ENCODE data around the gene HSPD1. TPM values are rescaled to one million over a fixed set of nuclear protein-coding genes. Genes with fewer than 3 reads are reported as not detected.

The HSPD1 gene
- total RNA-seq, 4 donors from 2014 or later, result 101 to 226 (median 177) TPM

DNA sequence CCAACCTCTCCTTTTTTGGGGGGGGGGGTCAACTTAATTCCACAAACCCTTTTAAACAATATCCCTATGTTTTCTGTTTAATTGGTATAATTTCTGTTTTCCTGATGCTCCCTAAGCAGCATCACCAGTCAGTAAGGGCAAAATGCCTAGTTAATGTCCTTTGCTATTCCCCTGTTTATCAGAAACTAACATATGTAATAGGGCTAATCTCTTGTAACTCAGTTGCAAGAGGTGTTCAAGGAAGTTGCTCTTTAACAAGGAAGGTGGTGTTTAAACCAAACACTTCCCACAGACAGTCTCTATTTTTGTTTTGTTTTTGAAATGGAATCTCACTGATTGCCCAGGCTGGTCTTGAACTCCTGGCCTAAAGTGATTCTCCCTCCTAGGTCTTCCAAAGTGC is 52.8 kb downstream of the HSPD1 start:
- Histone ChIP-seq H3K36me3 (no peaks in the 10 kb centered on the region), H3K4me1 (peaks cover 0 to 7% (median 0%) of the 10 kb centered on the region in 3 donors), H3K4me3 (no peak overlapping the region), H3K9me3 (no peaks in the 10 kb centered on the region), H3K27ac (no peak overlapping the region), H3K27me3 (no peaks in the 10 kb centered on the region)
- TF ChIP-seq POLR2A (IDR thresholded peaks at IDR 0.05), result no peak
- DNase-seq, result no peak
- intact Hi-C loops (cut with DNase I), result no loop called here

DNA sequence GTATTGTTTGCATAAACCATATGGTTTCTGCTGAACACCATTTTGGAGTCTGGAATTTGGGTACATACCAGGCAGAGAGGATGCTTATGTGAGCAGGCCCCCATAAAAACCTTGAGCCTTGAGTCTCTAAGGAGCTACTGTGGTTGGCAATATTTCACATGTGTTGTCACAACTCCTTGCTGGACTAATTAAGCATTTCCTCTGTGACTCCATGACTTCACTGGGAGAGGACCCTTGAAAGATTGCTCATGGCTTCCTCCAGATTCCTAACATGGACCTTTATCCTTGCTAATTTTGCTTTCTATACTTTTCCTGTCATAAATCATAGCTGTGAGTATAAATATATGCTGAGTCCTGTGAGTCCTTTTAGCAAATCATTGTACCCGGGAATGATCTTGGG is 53.9 kb downstream of the HSPD1 start:
- TF ChIP-seq, protein P1, sequence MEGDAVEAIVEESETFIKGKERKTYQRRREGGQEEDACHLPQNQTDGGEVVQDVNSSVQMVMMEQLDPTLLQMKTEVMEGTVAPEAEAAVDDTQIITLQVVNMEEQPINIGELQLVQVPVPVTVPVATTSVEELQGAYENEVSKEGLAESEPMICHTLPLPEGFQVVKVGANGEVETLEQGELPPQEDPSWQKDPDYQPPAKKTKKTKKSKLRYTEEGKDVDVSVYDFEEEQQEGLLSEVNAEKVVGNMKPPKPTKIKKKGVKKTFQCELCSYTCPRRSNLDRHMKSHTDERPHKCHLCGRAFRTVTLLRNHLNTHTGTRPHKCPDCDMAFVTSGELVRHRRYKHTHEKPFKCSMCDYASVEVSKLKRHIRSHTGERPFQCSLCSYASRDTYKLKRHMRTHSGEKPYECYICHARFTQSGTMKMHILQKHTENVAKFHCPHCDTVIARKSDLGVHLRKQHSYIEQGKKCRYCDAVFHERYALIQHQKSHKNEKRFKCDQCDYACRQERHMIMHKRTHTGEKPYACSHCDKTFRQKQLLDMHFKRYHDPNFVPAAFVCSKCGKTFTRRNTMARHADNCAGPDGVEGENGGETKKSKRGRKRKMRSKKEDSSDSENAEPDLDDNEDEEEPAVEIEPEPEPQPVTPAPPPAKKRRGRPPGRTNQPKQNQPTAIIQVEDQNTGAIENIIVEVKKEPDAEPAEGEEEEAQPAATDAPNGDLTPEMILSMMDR (IDR thresholded peaks at IDR 0.05), result no peak
- TF ChIP-seq POLR2A (IDR thresholded peaks at IDR 0.05), result no peak
- no peaks in the 10 kb centered on the region for H3K36me3 ChIP-seq
- H3K4me1 ChIP-seq, result peaks cover 0 to 7% (median 0%) of the 10 kb centered on the region in 3 donors
- H3K9me3 ChIP-seq, result no peaks in the 10 kb centered on the region
- H3K27ac ChIP-seq, result no peak overlapping the region
- intact Hi-C loops (cut with DNase I), result no loop called here
- no peaks in the 10 kb centered on the region for H3K27me3 ChIP-seq
- 71 to 83% methylated on average over 1 of the region's 1 CpG for WGBS, 2 donors
- DNase-seq, result no peak
- H3K4me3 ChIP-seq, result no peak overlapping the region

DNA sequence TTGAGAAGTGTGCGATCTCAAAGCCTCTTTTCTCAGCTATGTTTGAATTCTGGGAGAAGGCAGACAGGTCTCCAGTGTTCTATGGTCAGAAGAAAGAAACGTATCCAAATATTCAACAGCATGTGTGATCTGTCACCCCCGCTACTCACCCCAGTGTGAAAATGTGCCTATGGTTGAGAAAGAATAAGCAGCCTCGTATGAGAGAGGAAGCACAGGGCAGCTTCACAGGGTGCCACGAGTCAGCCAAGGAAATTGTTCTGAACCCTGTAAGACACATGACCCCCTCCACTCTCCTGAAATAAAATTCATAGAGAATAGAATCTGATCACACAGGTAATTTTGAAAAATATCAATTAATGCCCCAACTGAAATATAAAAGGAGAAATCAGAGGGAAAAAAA is 56.8 kb downstream of the HSPD1 start:
- Histone ChIP-seq H3K9me3 (no peaks in the 10 kb centered on the region), H3K27me3 (no peaks in the 10 kb centered on the region), H3K4me1 (peaks cover 0 to 7% (median 0%) of the 10 kb centered on the region in 3 donors), H3K36me3 (no peaks in the 10 kb centered on the region), H3K27ac (peak overlapping the region in 1 of 4 donors; percentile 46), H3K4me3 (no peak overlapping the region)
- TF ChIP-seq, protein P1 (IDR thresholded peaks at IDR 0.05), result no peak
- no peak for TF ChIP-seq POLR2A (IDR thresholded peaks at IDR 0.05)
- no peak for DNase-seq
- intact Hi-C loops (cut with DNase I), result no loop called here
- 58 to 59% methylated on average over 5 of the region's 5 CpGs for WGBS, 2 donors

DNA sequence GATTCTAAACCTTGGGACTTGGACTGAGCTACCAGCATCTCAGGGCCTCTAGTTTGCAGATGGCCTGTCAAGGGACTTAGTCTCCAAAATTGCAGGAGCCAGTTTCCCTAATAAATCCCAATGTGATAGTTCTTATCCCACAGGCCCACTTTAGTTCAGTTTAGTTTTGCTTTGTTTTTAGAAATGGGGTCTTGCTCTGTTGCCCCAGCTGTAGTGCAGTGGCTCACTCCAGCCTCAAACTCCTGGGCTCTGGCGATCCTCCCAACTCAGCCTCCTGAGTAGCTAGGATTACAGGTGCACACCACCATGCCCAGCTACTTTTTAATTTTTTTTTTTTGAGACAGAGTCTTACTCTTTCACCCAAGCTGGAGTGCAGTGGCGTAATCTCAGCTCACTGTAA is 62.3 kb downstream of the HSPD1 start:
- Histone ChIP-seq H3K4me3 (no peak overlapping the region), H3K4me1 (peaks cover 16 to 28% (median 18%) of the 10 kb centered on the region in 3 donors), H3K36me3 (no peaks in the 10 kb centered on the region), H3K27me3 (no peaks in the 10 kb centered on the region), H3K27ac (no peak overlapping the region), H3K9me3 (no peaks in the 10 kb centered on the region)
- 100% methylated on average over 2 of the region's 2 CpGs for WGBS, 2 donors
- TF ChIP-seq POLR2A (IDR thresholded peaks at IDR 0.05), result no peak
- TF ChIP-seq, protein P1 (IDR thresholded peaks at IDR 0.05), result no peak
- no peak for DNase-seq
- intact Hi-C loops (cut with DNase I), result no loop called here

Small RNA genes lying within 50 kb of the gene (small RNA-seq; reads per million reads assigned to genes)
- gene AC020550.1 (0 reads per million in 4 donors), gene RNU6-1029P (0 reads per million in 4 donors)

Other genes with a start within 250 kb of the HSPD1 start
- gene ANKRD44, start 189.1 kb downstream of the HSPD1 start, total RNA-seq, result 10 to 100 TPM in 2 of 4 donors, 1 to 10 TPM in 2; 4.5 to 54.0 (median 11.4) TPM
- gene SF3B1, start 64.8 kb downstream of the HSPD1 start, total RNA-seq, result 100 to 1,000 TPM; 113 to 259 (median 149) TPM
- 10 to 100 TPM; 15.9 to 26.3 (median 22.7) TPM for gene COQ10B, start 46.3 kb downstream of the HSPD1 start, total RNA-seq
- 100 to 1,000 TPM in 3 of 4 donors, 10 to 100 TPM in 1; 80.9 to 217 (median 138) TPM for gene HSPE1, start 539 bp upstream of the HSPD1 start, total RNA-seq
- 10 to 100 TPM; 30.7 to 47.1 (median 38.5) TPM for gene MOB4, start 16.2 kb upstream of the HSPD1 start, total RNA-seq
- 1 to 10 TPM in 3 of 4 donors, not detected in 1; 1.4 to 7.4 (median 2.7) TPM for gene RFTN2, start 175.7 kb upstream of the HSPD1 start, total RNA-seq
- gene MARS2, start 205.5 kb upstream of the HSPD1 start, total RNA-seq, result 10 to 100 TPM in 3 of 4 donors, 1 to 10 TPM in 1; 9.9 to 14.5 (median 12.3) TPM